NB4 (cell line): ENCODE results near the gene CPA1.

Experiments
- DNase-seq: peaks from one replicate; pipeline ENCODE4 v3.0.0; 2010; ENCODE audit warnings: low read depth
- H3K4me3 ChIP-seq: one replicate; pipeline ENCODE4 v1.5.1; 2011; ENCODE audit warnings: mild to moderate bottlenecking, low read depth, low read length, moderate library complexity
- CTCF ChIP-seq: IDR thresholded peaks from one replicate; pipeline ENCODE4 v1.5.1; 2012; ENCODE audit warnings: low read depth, low read length
- MAX ChIP-seq: IDR thresholded peaks from 2 replicates; pipeline ENCODE4 v1.6.1; 2011; ENCODE audit warnings: low read depth, low read length
- MYC ChIP-seq: IDR thresholded peaks from 2 replicates; pipeline ENCODE4 v1.6.1; 2011; ENCODE audit warnings: low read depth, low read length
- POLR2A ChIP-seq: IDR thresholded peaks from 2 replicates; pipeline ENCODE4 v1.6.1; 2011; ENCODE audit warnings: mild to moderate bottlenecking; ENCODE audit not compliant: insufficient read length; ENCODE audit errors: extremely low read depth

CPA1 gene

GRCh38 chr7:130351791-130352090 lies 28.6 kb upstream of the CPA1 start:
- no peak for TF ChIP-seq CTCF
- no peak for TF ChIP-seq POLR2A
- no peak for TF ChIP-seq MAX
- TF ChIP-seq MYC = no peak
- DNase-seq = no peak
- H3K4me3 ChIP-seq = no peak overlapping the region

GRCh38 chr7:130352194-130353074 lies 27.9 kb upstream of the CPA1 start:
- no peak for DNase-seq
- TF ChIP-seq MYC (no peak), POLR2A (no peak), CTCF (no peak), MAX (no peak)

GRCh38 chr7:130353196-130353595 lies 27.1 kb upstream of the CPA1 start:
- H3K4me3 ChIP-seq = no peak overlapping the region
- DNase-seq = no peak
- TF ChIP-seq MYC (no peak), MAX (no peak), CTCF (no peak), POLR2A (no peak)

More at GRCh38 chr7:130352194-130353074, 27.9 kb upstream of the CPA1 start:
- no peak overlapping the region for H3K4me3 ChIP-seq

- peak; percentile 24 for DNase-seq
- TF ChIP-seq MAX (no peak), POLR2A (no peak), CTCF (no peak), MYC (no peak)
- no peak overlapping the region for H3K4me3 ChIP-seq
These were observed 24.0 kb upstream of the CPA1 start for GRCh38 chr7:130356121-130356875.

DNA sequence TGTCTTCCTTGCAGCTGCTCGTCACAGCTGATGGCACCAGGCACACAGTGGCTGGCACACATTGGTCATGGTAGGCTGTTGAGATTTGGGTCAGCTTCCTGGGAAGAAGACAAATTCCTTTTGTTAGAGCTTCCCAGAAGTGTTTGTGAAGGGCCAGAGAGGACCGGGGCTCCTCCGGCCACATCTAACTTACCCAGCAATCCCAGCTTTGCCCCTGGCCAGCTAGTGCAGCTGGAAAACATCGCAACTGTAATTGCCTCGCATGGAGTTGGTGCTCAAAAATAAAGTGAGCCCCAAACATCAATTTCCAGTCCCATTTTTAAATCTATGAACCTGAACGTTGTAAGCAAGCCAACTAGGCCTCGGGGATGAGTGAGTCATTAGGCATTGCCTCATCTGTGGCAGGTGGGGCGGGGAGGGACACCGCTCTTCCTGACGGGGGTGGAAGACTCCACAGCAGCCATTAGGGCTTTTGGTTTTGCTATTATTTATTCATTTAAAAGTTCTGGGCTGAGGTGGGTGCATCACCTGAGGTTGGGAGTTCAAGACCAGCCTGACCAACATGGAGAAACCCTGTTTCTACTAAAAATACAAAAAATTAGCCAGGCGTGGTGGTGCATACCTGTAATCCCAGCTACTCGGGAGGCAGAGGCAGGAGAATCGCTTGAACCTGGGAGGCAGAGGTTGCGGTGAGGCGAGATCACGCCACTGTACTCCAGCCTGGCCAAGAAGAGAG lies 23.2 kb upstream of the CPA1 start:
- TF ChIP-seq MYC = 0 out of 2 replicates have a peak, but pooled peaks have one; percentile 14
- TF ChIP-seq POLR2A = no peak
- no peak for TF ChIP-seq CTCF
- TF ChIP-seq MAX = 0 out of 2 replicates have a peak, but pooled peaks have one; percentile 10
- H3K4me3 ChIP-seq = no peak overlapping the region
- peak; percentile 83 for DNase-seq
